HepG2 (cell line): Measurements from ENCODE around the gene CHRNB2. TPM values are rescaled to one million over a fixed set of nuclear protein-coding genes. Genes with fewer than 3 reads are reported as not detected.

Source experiments
- DRAP1 ChIP-seq: IDR thresholded peaks from 2 replicates; pipeline ENCODE4 v1.6.1; 2016; ENCODE audit warnings: missing genetic modification reagents, missing compliant biosample characterization
- GATA4 ChIP-seq: sonication (generic); IDR thresholded peaks from 2 replicates; pipeline ENCODE4 v1.6.1; 2016; ENCODE audit warnings: antibody characterized with exemption, low read depth, borderline replicate concordance
- HHEX ChIP-seq: IDR thresholded peaks from 2 replicates; pipeline ENCODE4 v1.6.1; 2016; ENCODE audit warnings: control low read depth
- KDM1A ChIP-seq: IDR thresholded peaks from 2 replicates; pipeline ENCODE4 v1.6.1; 2016; ENCODE audit warnings: missing compliant biosample characterization
- MZF1 ChIP-seq: sonication (generic); formaldehyde crosslinking; IDR thresholded peaks from 2 replicates; pipeline ENCODE4 v1.8.1; 2023; ENCODE audit warnings: mild to moderate bottlenecking, missing genetic modification reagents, borderline replicate concordance
- NPAS2 ChIP-seq: sonication (generic); formaldehyde crosslinking; IDR thresholded peaks from 2 replicates; pipeline ENCODE4 v1.8.0; 2022; ENCODE audit warnings: mild to moderate bottlenecking, missing genetic modification reagents, borderline replicate concordance
- NR1H2 ChIP-seq: sonication (generic); formaldehyde crosslinking; IDR thresholded peaks from 2 replicates; pipeline ENCODE4 v1.8.1; 2022; ENCODE audit warnings: low read depth, missing genetic modification reagents, borderline replicate concordance
- NR2F6 ChIP-seq, 2 experiments: IDR thresholded peaks; 2 replicates each; pipeline ENCODE4 v1.6.1; 2016; ENCODE audit warnings: antibody characterized with exemption in 1 of 2, mild to moderate bottlenecking in 1 of 2
- NRL ChIP-seq: sonication (generic); formaldehyde crosslinking; IDR thresholded peaks from 2 replicates; pipeline ENCODE4 v1.5.0; 2020; ENCODE audit warnings: missing genetic modification reagents, mild to moderate bottlenecking, moderate library complexity, borderline replicate concordance
- RNF2 ChIP-seq: fragments of 450-650 bp; conservative IDR thresholded peaks from 2 replicates; pipeline ENCODE4 v1.6.1; 2016; ENCODE audit warnings: low read depth
- SOX5 ChIP-seq: IDR thresholded peaks from 2 replicates; pipeline ENCODE4 v1.6.1; 2016; ENCODE audit warnings: borderline replicate concordance
- TAF15 ChIP-seq: fragments of 200-400 bp; formaldehyde crosslinking; IDR thresholded peaks from one replicate; pipeline ENCODE4 v1.6.1; 2018; ENCODE audit warnings: mild to moderate bottlenecking, low read depth, low read length; ENCODE audit not compliant: poor library complexity, severe bottlenecking
- ZBTB8A ChIP-seq: sonication (generic); formaldehyde crosslinking; IDR thresholded peaks from 2 replicates; pipeline ENCODE4 v1.4.0; 2020; ENCODE audit warnings: mild to moderate bottlenecking, low read depth, missing genetic modification reagents, borderline replicate concordance
- ZFP90 ChIP-seq: sonication (generic); formaldehyde crosslinking; IDR thresholded peaks from 2 replicates; pipeline ENCODE4 v1.8.0; 2022; ENCODE audit warnings: missing genetic modification reagents, mild to moderate bottlenecking, inconsistent platforms, borderline replicate concordance
- ZNF274 ChIP-seq: sonication (generic); formaldehyde crosslinking; IDR thresholded peaks from 2 replicates; pipeline ENCODE4 v1.5.1; 2020; ENCODE audit warnings: mild to moderate bottlenecking, missing genetic modification reagents
- ZNF276 ChIP-seq: sonication (generic); formaldehyde crosslinking; IDR thresholded peaks from 2 replicates; pipeline ENCODE4 v1.4.0; 2020; ENCODE audit warnings: mild to moderate bottlenecking, low read depth, missing genetic modification reagents
- ZNF3 ChIP-seq: IDR thresholded peaks from 2 replicates; pipeline ENCODE4 v1.7.0; 2017; ENCODE audit warnings: inconsistent platforms
- ZNF674 ChIP-seq: sonication (generic); formaldehyde crosslinking; IDR thresholded peaks from 2 replicates; pipeline ENCODE4 v1.5.0; 2020; ENCODE audit warnings: low read depth, mild to moderate bottlenecking, missing genetic modification reagents
- ZNF782 ChIP-seq: sonication (generic); formaldehyde crosslinking; IDR thresholded peaks from 2 replicates; pipeline ENCODE4 v1.4.0; 2020; ENCODE audit warnings: missing genetic modification reagents, mild to moderate bottlenecking, borderline replicate concordance
- ZNF879 ChIP-seq: sonication (generic); formaldehyde crosslinking; IDR thresholded peaks from 2 replicates; pipeline ENCODE4 v1.8.1; 2023; ENCODE audit warnings: missing genetic modification reagents
- polyA plus RNA-seq, 8 experiments: library from polyadenylated mRNA; depleted of rRNA in 3 of 8; stranded (reverse) in 7 of 8; unstranded in 1 of 8; fragments of >200 nt; fragmentation: Illumina TruSeq in 4 of 8; extraction: Trizol in 4 of 8; gene quantifications; 2 replicates each; pipeline versions ENCODE4 v1.2.1 to v1.2.3, GENCODE V29; 2011 to 2016; ENCODE audit warnings: low read depth in 4 of 8, missing spikeins in 1 of 8, mixed read lengths in 1 of 8; ENCODE audit not compliant: insufficient read depth in 1 of 8
- total RNA-seq, 5 experiments: library from RNA; depleted of rRNA; stranded (reverse); fragments of >200 nt; fragmentation: Illumina TruSeq; extraction: Trizol; gene quantifications; 2 replicates each; pipeline ENCODE4 v1.2.3, GENCODE V29; 2016; ENCODE audit warnings: low read depth in 1 of 5
- TF ChIP-seq, protein P1 (sequence below): sonication (generic); formaldehyde crosslinking; IDR thresholded peaks from 2 replicates; pipeline ENCODE4 v1.4.0; 2020; ENCODE audit warnings: mild to moderate bottlenecking, missing genetic modification reagents
- TF ChIP-seq, protein P2 (sequence below): IDR thresholded peaks from 2 replicates; pipeline ENCODE4 v1.6.1; 2016; ENCODE audit warnings: mild to moderate bottlenecking, missing biosample characterization, missing genetic modification reagents
- TF ChIP-seq, protein P3 (sequence below): sonication (generic); formaldehyde crosslinking; IDR thresholded peaks from 2 replicates; pipeline ENCODE4 v1.8.0; 2022; ENCODE audit warnings: missing genetic modification reagents, mild to moderate bottlenecking, inconsistent platforms, borderline replicate concordance

Gene CHRNB2
- total and polyA plus RNA-seq, 2 of the 13 experiments (the other 11 are each of a cell fraction or from before 2014, with no cell fraction given) = 0.03 to 0.07 TPM

GRCh38 chr1:154558720-154559465 lies 8.7 kb upstream of the CHRNB2 start (continued):
- TF ChIP-seq DRAP1 (CRISPR knock-in tag) (peak; percentile 21; the same call in 1 of the 2 replicates), ZNF274 (CRISPR knock-in tag) (peak; percentile 99), SOX5 (CRISPR knock-in tag) (peak; percentile 72), HHEX (CRISPR knock-in tag) (no peak), NPAS2 (CRISPR knock-in tag) (0 out of 2 replicates have a peak, but pooled peaks have one; percentile 87), ZNF276 (peak; percentile 96), ZNF3 (no peak; the same call in none of the 2 replicates), GATA4 (no peak), ZFP90 (CRISPR knock-in tag) (peak; percentile 99), NRL (CRISPR knock-in tag) (peak; percentile 98), ZBTB8A (CRISPR knock-in tag) (peak; percentile 51; the same call in 1 of the 2 replicates), ZNF879 (CRISPR knock-in tag) (peak; percentile 96; the same call in 1 of the 2 replicates), NR2F6 (IDR thresholded peaks at IDR 0.05) (0 out of 2 replicates have a peak, but pooled peaks have one; percentile 13), NR2F6 (CRISPR knock-in tag; IDR thresholded peaks at IDR 0.05) (peak; percentile 78), ZNF782 (peak; percentile 99), NR1H2 (CRISPR knock-in tag) (peak; percentile 98), TAF15 (no peak), MZF1 (CRISPR knock-in tag) (no peak), ZNF674 (CRISPR knock-in tag) (peak; percentile 95; the same call in 1 of the 2 replicates), RNF2 (peak; percentile 100), KDM1A (peak; percentile 85)
- TF ChIP-seq, protein P1, sequence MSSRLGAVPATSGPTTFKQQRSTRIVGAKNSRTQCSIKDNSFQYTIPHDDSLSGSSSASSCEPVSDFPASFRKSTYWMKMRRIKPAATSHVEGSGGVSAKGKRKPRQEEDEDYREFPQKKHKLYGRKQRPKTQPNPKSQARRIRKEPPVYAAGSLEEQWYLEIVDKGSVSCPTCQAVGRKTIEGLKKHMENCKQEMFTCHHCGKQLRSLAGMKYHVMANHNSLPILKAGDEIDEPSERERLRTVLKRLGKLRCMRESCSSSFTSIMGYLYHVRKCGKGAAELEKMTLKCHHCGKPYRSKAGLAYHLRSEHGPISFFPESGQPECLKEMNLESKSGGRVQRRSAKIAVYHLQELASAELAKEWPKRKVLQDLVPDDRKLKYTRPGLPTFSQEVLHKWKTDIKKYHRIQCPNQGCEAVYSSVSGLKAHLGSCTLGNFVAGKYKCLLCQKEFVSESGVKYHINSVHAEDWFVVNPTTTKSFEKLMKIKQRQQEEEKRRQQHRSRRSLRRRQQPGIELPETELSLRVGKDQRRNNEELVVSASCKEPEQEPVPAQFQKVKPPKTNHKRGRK (CRISPR knock-in tag) = peak; percentile 52; the same call in 1 of the 2 replicates
- TF ChIP-seq, protein P2, sequence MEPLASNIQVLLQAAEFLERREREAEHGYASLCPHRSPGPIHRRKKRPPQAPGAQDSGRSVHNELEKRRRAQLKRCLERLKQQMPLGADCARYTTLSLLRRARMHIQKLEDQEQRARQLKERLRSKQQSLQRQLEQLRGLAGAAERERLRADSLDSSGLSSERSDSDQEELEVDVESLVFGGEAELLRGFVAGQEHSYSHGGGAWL (CRISPR knock-in tag) = peak; percentile 98
- TF ChIP-seq, protein P3, sequence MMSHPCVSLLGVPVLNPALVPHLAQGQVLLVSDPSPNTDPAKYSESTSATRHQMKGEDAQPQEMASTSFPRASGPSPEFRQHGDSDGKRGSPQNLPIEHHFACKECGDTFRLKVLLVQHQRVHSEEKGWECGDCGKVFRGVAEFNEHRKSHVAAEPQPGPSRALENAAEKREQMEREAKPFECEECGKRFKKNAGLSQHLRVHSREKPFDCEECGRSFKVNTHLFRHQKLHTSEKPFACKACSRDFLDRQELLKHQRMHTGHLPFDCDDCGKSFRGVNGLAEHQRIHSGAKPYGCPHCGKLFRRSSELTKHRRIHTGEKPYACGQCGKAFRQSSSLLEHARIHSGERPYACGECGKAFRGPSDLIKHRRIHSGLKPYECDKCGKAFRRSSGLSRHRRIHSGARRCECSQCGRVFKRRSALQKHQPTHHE = peak; percentile 99
